ENCODE results near the gene EML4. TPM values are rescaled to one million over a fixed set of nuclear protein-coding genes. Genes with fewer than 3 reads are reported as not detected.

The EML4 gene
- total RNA-seq, 1 donor from 2014 or later, result 68.2 TPM

- H3K36me3 Mint-ChIP-seq (ENCODE audit: low read depth, unreplicated experiment), result peaks cover 24% of the 10 kb centered on the region
- Histone ChIP-seq H3K79me2 (ENCODE audit: insufficient read depth, low read length) (peaks cover 5% of the 10 kb centered on the region), H3K9me3 (ENCODE audit: insufficient read depth, low read depth, low read length) (no peaks in the 10 kb centered on the region), H4K20me1 (ENCODE audit: insufficient read depth, low read length) (no peaks in the 10 kb centered on the region), H3K27me3 (ENCODE audit: insufficient read depth, low read length) (no peaks in the 10 kb centered on the region), H3K4me2 (ENCODE audit: low read length) (no peak overlapping the region), H3K9ac (ENCODE audit: low read length) (no peak overlapping the region), H3K4me1 (ENCODE audit: insufficient read depth, low read length) (no peaks in the 10 kb centered on the region), H3K36me3 (ENCODE audit: insufficient read depth, low read length) (peaks cover 39% of the 10 kb centered on the region), H3K4me3 (ENCODE audit: insufficient read depth, low read depth, low read length) (no peak overlapping the region), H2AFZ (ENCODE audit: low read depth, low read length) (no peak overlapping the region), H3K27ac (ENCODE audit: low read depth, low read length) (no peak overlapping the region)
- no peak for TF ChIP-seq CTCF (IDR thresholded peaks at IDR 0.05; ENCODE audit: insufficient read depth, low read depth, low read length)
- TF ChIP-seq EZH2 (IDR thresholded peaks at IDR 0.05; ENCODE audit: insufficient read depth, low read length), result no peak
- DNase-seq (ENCODE audit: low read depth) (no peak), FAIRE-seq (no peak)
- H3K4me3 Mint-ChIP-seq (ENCODE audit: unreplicated experiment), result no peak overlapping the region
- peaks cover 20% of the 10 kb centered on the region for H3K4me1 Mint-ChIP-seq (ENCODE audit: low read depth, unreplicated experiment)
- H3K9me3 Mint-ChIP-seq (ENCODE audit: unreplicated experiment), result no peaks in the 10 kb centered on the region
- H3K27ac Mint-ChIP-seq (ENCODE audit: unreplicated experiment), result peak overlapping the region; percentile 16
- H3K27me3 Mint-ChIP-seq (ENCODE audit: low read depth, unreplicated experiment), result no peaks in the 10 kb centered on the region
Observed at GRCh38 chr2:42331569-42332284, 162.6 kb downstream of the EML4 start.

- H3K9me3 ChIP-seq (ENCODE audit: insufficient read depth, low read depth, low read length), result no peaks in the 10 kb centered on the region
- H3K36me3 ChIP-seq (ENCODE audit: insufficient read depth, low read length), result peaks cover 39% of the 10 kb centered on the region
- no peak overlapping the region for H3K4me3 Mint-ChIP-seq (ENCODE audit: unreplicated experiment)
- H3K27ac Mint-ChIP-seq (ENCODE audit: unreplicated experiment), result no peak overlapping the region
- TF ChIP-seq CTCF (IDR thresholded peaks at IDR 0.05; ENCODE audit: insufficient read depth, low read depth, low read length) (no peak), EZH2 (IDR thresholded peaks at IDR 0.05; ENCODE audit: insufficient read depth, low read length) (no peak)
- H3K9ac ChIP-seq (ENCODE audit: low read length), result no peak overlapping the region
- no peak overlapping the region for H3K27ac ChIP-seq (ENCODE audit: low read depth, low read length)
- no peaks in the 10 kb centered on the region for H3K27me3 ChIP-seq (ENCODE audit: insufficient read depth, low read length)
- H3K9me3 Mint-ChIP-seq (ENCODE audit: unreplicated experiment), result no peaks in the 10 kb centered on the region
- FAIRE-seq (no peak), DNase-seq (ENCODE audit: low read depth) (no peak)
- peaks cover 5% of the 10 kb centered on the region for H3K79me2 ChIP-seq (ENCODE audit: insufficient read depth, low read length)
- peaks cover 26% of the 10 kb centered on the region for H3K4me1 Mint-ChIP-seq (ENCODE audit: low read depth, unreplicated experiment)
- H3K4me2 ChIP-seq (ENCODE audit: low read length), result no peak overlapping the region
- H3K36me3 Mint-ChIP-seq (ENCODE audit: low read depth, unreplicated experiment), result peaks cover 30% of the 10 kb centered on the region
- no peaks in the 10 kb centered on the region for H3K27me3 Mint-ChIP-seq (ENCODE audit: low read depth, unreplicated experiment)
- peaks cover 4% of the 10 kb centered on the region for H4K20me1 ChIP-seq (ENCODE audit: insufficient read depth, low read length)
- H3K4me3 ChIP-seq (ENCODE audit: insufficient read depth, low read depth, low read length), result no peak overlapping the region
- no peak overlapping the region for H2AFZ ChIP-seq (ENCODE audit: low read depth, low read length)
- H3K4me1 ChIP-seq (ENCODE audit: insufficient read depth, low read length), result peaks cover 1% of the 10 kb centered on the region
Observed at GRCh38 chr2:42332575-42332974, 163.4 kb downstream of the EML4 start.

GRCh38 chr2:42333579-42333978 is 164.4 kb downstream of the EML4 start:
- FAIRE-seq (no peak), DNase-seq (ENCODE audit: low read depth) (no peak)
- Histone ChIP-seq H2AFZ (ENCODE audit: low read depth, low read length) (no peak overlapping the region), H4K20me1 (ENCODE audit: insufficient read depth, low read length) (peaks cover 4% of the 10 kb centered on the region), H3K27ac (ENCODE audit: low read depth, low read length) (no peak overlapping the region), H3K36me3 (ENCODE audit: insufficient read depth, low read length) (peaks cover 39% of the 10 kb centered on the region), H3K27me3 (ENCODE audit: insufficient read depth, low read length) (no peaks in the 10 kb centered on the region), H3K4me2 (ENCODE audit: low read length) (no peak overlapping the region), H3K4me3 (ENCODE audit: insufficient read depth, low read depth, low read length) (no peak overlapping the region), H3K4me1 (ENCODE audit: insufficient read depth, low read length) (peaks cover 5% of the 10 kb centered on the region), H3K9ac (ENCODE audit: low read length) (no peak overlapping the region), H3K79me2 (ENCODE audit: insufficient read depth, low read length) (peaks cover 12% of the 10 kb centered on the region), H3K9me3 (ENCODE audit: insufficient read depth, low read depth, low read length) (no peaks in the 10 kb centered on the region)
- no peak overlapping the region for H3K27ac Mint-ChIP-seq (ENCODE audit: unreplicated experiment)
- TF ChIP-seq EZH2 (IDR thresholded peaks at IDR 0.05; ENCODE audit: insufficient read depth, low read length) (no peak), CTCF (IDR thresholded peaks at IDR 0.05; ENCODE audit: insufficient read depth, low read depth, low read length) (no peak)
- no peaks in the 10 kb centered on the region for H3K9me3 Mint-ChIP-seq (ENCODE audit: unreplicated experiment)
- H3K4me3 Mint-ChIP-seq (ENCODE audit: unreplicated experiment), result no peak overlapping the region
- H3K36me3 Mint-ChIP-seq (ENCODE audit: low read depth, unreplicated experiment), result peaks cover 36% of the 10 kb centered on the region
- H3K4me1 Mint-ChIP-seq (ENCODE audit: low read depth, unreplicated experiment), result peaks cover 26% of the 10 kb centered on the region
- no peaks in the 10 kb centered on the region for H3K27me3 Mint-ChIP-seq (ENCODE audit: low read depth, unreplicated experiment)

Measured in astrocyte (in vitro differentiated cells and primary cell).